ENCODE results near the gene CEP131. TPM values are rescaled to one million over a fixed set of nuclear protein-coding genes. Genes with fewer than 3 reads are reported as not detected.

The CEP131 gene
- 1 to 10 TPM; 6.0 to 8.8 (median 7.5) TPM for total RNA-seq

DNA sequence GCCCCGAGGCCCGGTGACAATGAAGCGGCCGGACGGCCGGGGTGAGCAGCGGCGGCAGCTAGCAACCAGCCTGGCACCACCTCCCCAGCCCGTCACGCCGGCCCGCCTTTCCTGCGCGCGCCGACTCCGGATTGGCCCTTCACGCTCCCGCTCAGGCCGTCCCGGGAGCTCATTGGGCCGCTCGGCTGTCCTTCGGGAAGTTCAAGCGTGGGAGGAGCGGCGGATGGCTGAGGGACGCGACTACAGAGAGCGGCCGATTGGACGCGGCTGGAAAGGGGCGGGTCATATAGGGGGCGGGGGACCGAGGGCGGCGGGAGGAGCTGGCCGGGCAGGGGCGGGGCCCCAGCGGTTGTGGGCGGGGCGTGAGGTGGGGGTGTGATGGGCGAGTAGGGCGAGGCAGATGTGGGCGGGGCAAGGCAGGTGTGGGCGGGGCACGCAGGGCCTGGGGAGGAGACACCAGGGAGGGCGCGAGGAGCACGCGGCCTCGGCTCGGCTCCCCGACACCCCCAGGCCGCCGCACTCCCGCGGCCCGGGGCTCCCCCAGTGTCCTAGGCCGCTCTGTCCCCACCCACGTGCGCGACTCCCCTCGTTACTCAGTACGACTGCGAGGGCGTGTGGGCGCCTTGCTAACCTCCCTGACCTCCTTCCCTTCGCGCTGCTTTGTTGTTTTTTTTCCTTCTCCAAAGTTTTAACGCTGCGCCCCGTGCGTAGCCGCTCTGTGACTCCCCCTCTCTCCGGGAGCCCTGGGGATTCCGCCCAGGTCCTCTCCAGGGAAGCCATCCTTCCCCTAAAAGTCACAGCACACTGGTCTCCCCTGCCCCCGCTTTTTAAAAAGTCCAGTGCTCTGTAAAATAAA, at the start of gene CEP131:
TSS of gene CEP131 (minus strand) at position 60 of the 856 bp plus-strand sequence. CDS start 2,909 bp downstream, outside the sequence.
- Histone ChIP-seq H3K36me3 (peaks cover 0 to 5% of the 10 kb centered on the region in 2 donors), H3K4me3 (peak within 1 kb of the TSS; percentile 54 to 91 (median 74)), H3K27ac (peak within 1 kb of the TSS in 3 of 4 donors; percentile 29 to 47 (median 47)), H3K4me1 (peaks cover 11 to 18% of the 10 kb centered on the region in 2 donors), H3K9me3 (no peaks in the 10 kb centered on the region), H3K27me3 (no peaks in the 10 kb centered on the region)
- ATAC-seq (peak; percentile 99), DNase-seq (peak; percentile 98 to 99)
- in situ Hi-C loops (cut with MboI; ENCODE audit: low sequenced_read_pairs in 4 of 4) (no loop called here), intact Hi-C loops (cut with DNase I; ENCODE audit: low total_unique reads) (loop anchor here (1.0 to 10.0 kb wide), 2 partner anchors 16 to 188 kb away; partner anchors contain the start of genes BAIAP2, NDUFAF8 and TEPSIN)
- TF ChIP-seq, protein P1, sequence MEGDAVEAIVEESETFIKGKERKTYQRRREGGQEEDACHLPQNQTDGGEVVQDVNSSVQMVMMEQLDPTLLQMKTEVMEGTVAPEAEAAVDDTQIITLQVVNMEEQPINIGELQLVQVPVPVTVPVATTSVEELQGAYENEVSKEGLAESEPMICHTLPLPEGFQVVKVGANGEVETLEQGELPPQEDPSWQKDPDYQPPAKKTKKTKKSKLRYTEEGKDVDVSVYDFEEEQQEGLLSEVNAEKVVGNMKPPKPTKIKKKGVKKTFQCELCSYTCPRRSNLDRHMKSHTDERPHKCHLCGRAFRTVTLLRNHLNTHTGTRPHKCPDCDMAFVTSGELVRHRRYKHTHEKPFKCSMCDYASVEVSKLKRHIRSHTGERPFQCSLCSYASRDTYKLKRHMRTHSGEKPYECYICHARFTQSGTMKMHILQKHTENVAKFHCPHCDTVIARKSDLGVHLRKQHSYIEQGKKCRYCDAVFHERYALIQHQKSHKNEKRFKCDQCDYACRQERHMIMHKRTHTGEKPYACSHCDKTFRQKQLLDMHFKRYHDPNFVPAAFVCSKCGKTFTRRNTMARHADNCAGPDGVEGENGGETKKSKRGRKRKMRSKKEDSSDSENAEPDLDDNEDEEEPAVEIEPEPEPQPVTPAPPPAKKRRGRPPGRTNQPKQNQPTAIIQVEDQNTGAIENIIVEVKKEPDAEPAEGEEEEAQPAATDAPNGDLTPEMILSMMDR (IDR thresholded peaks at IDR 0.05 in 4 of 5, conservative IDR thresholded peaks at IDR 0.05 in 1 of 5): no peak
- TF ChIP-seq POLR2A (IDR thresholded peaks at IDR 0.05): no peak

GRCh38 chr17:81271226-81271625, 48.5 kb upstream of the CEP131 start:
- TF ChIP-seq POLR2A (IDR thresholded peaks at IDR 0.05): no peak
- TF ChIP-seq, protein P1 (IDR thresholded peaks at IDR 0.05 in 4 of 5, conservative IDR thresholded peaks at IDR 0.05 in 1 of 5): no peak
- Histone ChIP-seq H3K4me1 (no peaks in the 10 kb centered on the region), H3K27me3 (no peaks in the 10 kb centered on the region), H3K27ac (no peak overlapping the region), H3K36me3 (peaks cover 0 to 53% of the 10 kb centered on the region in 2 donors), H3K4me3 (no peak overlapping the region), H3K9me3 (no peaks in the 10 kb centered on the region)
- in situ Hi-C loops (cut with MboI; ENCODE audit: low sequenced_read_pairs in 4 of 4): loop anchor here in 2 of 4 donors (25.0 kb wide), 2 partner anchors 216 to 341 kb away; no protein-coding TSS in a partner anchor
- intact Hi-C loops (cut with DNase I; ENCODE audit: low total_unique reads): no loop called here
- ATAC-seq (no peak), DNase-seq (no peak)

GRCh38 chr17:81270279-81270678, 47.5 kb upstream of the CEP131 start:
- Histone ChIP-seq H3K9me3 (no peaks in the 10 kb centered on the region), H3K36me3 (peaks cover 0 to 55% of the 10 kb centered on the region in 2 donors), H3K4me1 (no peaks in the 10 kb centered on the region), H3K4me3 (no peak overlapping the region), H3K27ac (no peak overlapping the region), H3K27me3 (no peaks in the 10 kb centered on the region)
- TF ChIP-seq, protein P1 (IDR thresholded peaks at IDR 0.05 in 4 of 5, conservative IDR thresholded peaks at IDR 0.05 in 1 of 5): no peak
- no peak for TF ChIP-seq POLR2A (IDR thresholded peaks at IDR 0.05)
- ATAC-seq (peak in 1 of 2 donors; percentile 27), DNase-seq (no peak)
- in situ Hi-C loops (cut with MboI; ENCODE audit: low sequenced_read_pairs in 4 of 4) (loop anchor here in 2 of 4 donors (25.0 kb wide), 2 partner anchors 217 to 342 kb away; no protein-coding TSS in a partner anchor), intact Hi-C loops (cut with DNase I; ENCODE audit: low total_unique reads) (no loop called here)

DNA sequence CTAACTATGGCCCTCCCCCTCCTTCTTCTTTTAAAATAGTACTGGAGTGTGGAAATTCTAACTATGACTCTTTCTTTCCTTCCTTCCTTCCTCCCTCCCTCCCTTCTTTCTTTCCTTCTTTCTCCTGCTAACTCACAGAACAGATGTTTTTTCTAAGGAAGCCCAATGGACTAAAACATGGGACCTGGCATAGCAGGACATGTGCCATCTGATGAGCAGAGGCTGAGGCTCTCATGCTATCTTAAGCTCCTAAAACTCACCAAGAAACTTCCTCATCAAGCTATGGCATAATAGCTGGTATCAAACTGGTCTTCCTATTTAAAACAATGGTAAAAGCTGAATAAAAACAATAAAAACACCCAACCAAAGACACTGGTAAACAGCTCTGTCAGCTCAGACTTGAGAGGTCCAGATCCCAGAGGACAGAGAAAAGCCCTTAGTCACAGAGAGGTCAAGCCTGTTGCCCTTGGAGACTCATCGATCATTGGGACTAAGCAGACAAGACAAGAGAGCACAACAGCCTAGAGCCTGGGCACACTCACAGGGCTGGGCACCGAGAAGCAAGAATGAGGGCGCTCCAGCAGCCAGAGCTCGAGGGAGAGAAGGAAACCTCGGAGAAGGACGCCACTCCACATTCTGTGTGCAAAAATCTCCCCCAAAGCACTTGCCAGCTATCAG, 44.8 kb upstream of the CEP131 start:
- H3K27me3 ChIP-seq: no peaks in the 10 kb centered on the region
- TF ChIP-seq, protein P1 (IDR thresholded peaks at IDR 0.05 in 4 of 5, conservative IDR thresholded peaks at IDR 0.05 in 1 of 5): no peak
- TF ChIP-seq POLR2A (IDR thresholded peaks at IDR 0.05): no peak
- H3K9me3 ChIP-seq: no peaks in the 10 kb centered on the region
- no peak for ATAC-seq
- peaks cover 0 to 41% of the 10 kb centered on the region in 2 donors for H3K36me3 ChIP-seq
- H3K4me3 ChIP-seq: no peak overlapping the region
- intact Hi-C loops (cut with DNase I; ENCODE audit: low total_unique reads) (no loop called here), in situ Hi-C loops (cut with MboI; ENCODE audit: low sequenced_read_pairs in 4 of 4) (loop anchor here in 2 of 4 donors (25.0 kb wide), 2 partner anchors 220 to 345 kb away; no protein-coding TSS in a partner anchor)
- no peak overlapping the region for H3K27ac ChIP-seq
- DNase-seq: no peak
- H3K4me1 ChIP-seq: no peaks in the 10 kb centered on the region
